ENCODE results near the gene MYOM3.

MYOM3 gene

GRCh38 chr1:24095140-24095859 lies 16.6 kb downstream of the MYOM3 start:
- DNase-seq, result no peak

- no peak for DNase-seq
These were observed 17.4 kb downstream of the MYOM3 start for GRCh38 chr1:24094554-24094953.

GRCh38 chr1:24093732-24094131 lies 18.2 kb downstream of the MYOM3 start:
- no peak for DNase-seq

- no peak for DNase-seq
These were observed 19.0 kb downstream of the MYOM3 start for GRCh38 chr1:24092979-24093378.

- no peak for DNase-seq
These were observed 19.9 kb downstream of the MYOM3 start for GRCh38 chr1:24091971-24092482.

- no peak for DNase-seq
These were observed 21.2 kb downstream of the MYOM3 start for GRCh38 chr1:24090736-24091135.

GRCh38 chr1:24089743-24090555 lies 22.0 kb downstream of the MYOM3 start:
- no peak for DNase-seq

- DNase-seq, result no peak
These were observed 22.8 kb downstream of the MYOM3 start for GRCh38 chr1:24089027-24089742.

- no peak for DNase-seq
These were observed 25.5 kb downstream of the MYOM3 start for GRCh38 chr1:24086466-24086865.

GRCh38 chr1:24085546-24085945 lies 26.4 kb downstream of the MYOM3 start:
- DNase-seq, result no peak

- no peak for DNase-seq
These were observed 26.9 kb downstream of the MYOM3 start for GRCh38 chr1:24085007-24085406.

- DNase-seq, result no peak
These were observed 27.9 kb downstream of the MYOM3 start for GRCh38 chr1:24084050-24084449.

GRCh38 chr1:24082372-24082771 lies 29.6 kb downstream of the MYOM3 start:
- no peak for DNase-seq

- no peak for DNase-seq
These were observed 30.7 kb downstream of the MYOM3 start for GRCh38 chr1:24081190-24081589.

GRCh38 chr1:24080131-24080530 lies 31.8 kb downstream of the MYOM3 start:
- DNase-seq, result no peak

GRCh38 chr1:24077278-24077978 lies 34.5 kb downstream of the MYOM3 start:
- no peak for DNase-seq

- no peak for DNase-seq
These were observed 36.0 kb downstream of the MYOM3 start for GRCh38 chr1:24075946-24076345.

GRCh38 chr1:24075590-24075854 lies 36.4 kb downstream of the MYOM3 start:
- DNase-seq, result no peak

- no peak for DNase-seq
These were observed 36.9 kb downstream of the MYOM3 start for GRCh38 chr1:24074817-24075589.

GRCh38 chr1:24074196-24074595 lies 37.7 kb downstream of the MYOM3 start:
- no peak for DNase-seq

- DNase-seq, result no peak
These were observed 40.0 kb downstream of the MYOM3 start for GRCh38 chr1:24071941-24072340.

GRCh38 chr1:24070821-24071393 lies 41.0 kb downstream of the MYOM3 start:
- DNase-seq, result peak in 4 of 5 donors; percentile 44 to 63 (median 56)

Measured in T-helper 1 cell (primary cell).